Liver (tissue), 3 donors: Measurements from ENCODE around the gene SORCS2.

ENCODE experiments used
- EGR1 ChIP-seq, 2 donors: IDR thresholded peaks; 2 replicates each; pipeline ENCODE4 v1.6.1; 2016 to 2018; ENCODE audit warnings: antibody characterized with exemption in 2 of 2, low read depth in 2 of 2
- YY1 ChIP-seq: IDR thresholded peaks from 2 replicates; pipeline ENCODE4 v1.6.1; 2016; ENCODE audit warnings: antibody characterized with exemption, mild to moderate bottlenecking
- TF ChIP-seq, protein P1 (sequence below): fragments of 150-350 bp; IDR thresholded peaks from 2 replicates; pipeline ENCODE4 v1.5.1; 2017; ENCODE audit warnings: improper control_type of control experiment, low read depth, low read length; ENCODE audit not compliant: missing input control
- TF ChIP-seq, protein P2 (sequence below): IDR thresholded peaks from 2 replicates; pipeline ENCODE4 v1.6.1; 2016; ENCODE audit warnings: antibody characterized with exemption
- TF ChIP-seq, protein P3 (sequence below): IDR thresholded peaks from 2 replicates; pipeline ENCODE4 v1.6.1; 2016; ENCODE audit warnings: antibody characterized with exemption
- TF ChIP-seq, protein P4 (sequence below): IDR thresholded peaks from 2 replicates; pipeline ENCODE4 v1.6.1; 2016; ENCODE audit warnings: antibody characterized with exemption
- TF ChIP-seq, protein P5 (sequence below): IDR thresholded peaks from 2 replicates; pipeline ENCODE4 v1.6.1; 2016; ENCODE audit warnings: antibody characterized with exemption, mild to moderate bottlenecking
- donor health status: healthy.
- donor health status: healthy.

DNA sequence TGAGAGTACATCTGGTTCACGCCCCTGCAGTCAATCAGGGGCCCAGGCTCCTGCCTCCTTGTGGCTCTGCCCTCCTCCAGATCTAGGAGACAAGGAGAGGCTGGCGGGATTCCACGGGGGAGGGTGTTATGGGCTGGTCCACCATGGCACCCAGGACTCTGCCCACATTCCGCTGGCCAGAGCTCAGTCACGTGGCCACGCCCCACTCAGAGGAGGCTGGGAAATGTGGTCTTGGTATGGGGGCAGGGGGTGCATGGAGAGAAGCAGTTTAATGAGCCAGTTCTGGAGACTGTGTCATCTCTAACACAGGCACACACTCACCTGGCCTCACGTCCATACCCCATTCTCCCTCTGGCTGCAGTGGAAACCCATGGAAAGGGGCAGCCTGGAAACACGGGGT is 273.9 kb downstream of the SORCS2 start:
- TF ChIP-seq, protein P1, sequence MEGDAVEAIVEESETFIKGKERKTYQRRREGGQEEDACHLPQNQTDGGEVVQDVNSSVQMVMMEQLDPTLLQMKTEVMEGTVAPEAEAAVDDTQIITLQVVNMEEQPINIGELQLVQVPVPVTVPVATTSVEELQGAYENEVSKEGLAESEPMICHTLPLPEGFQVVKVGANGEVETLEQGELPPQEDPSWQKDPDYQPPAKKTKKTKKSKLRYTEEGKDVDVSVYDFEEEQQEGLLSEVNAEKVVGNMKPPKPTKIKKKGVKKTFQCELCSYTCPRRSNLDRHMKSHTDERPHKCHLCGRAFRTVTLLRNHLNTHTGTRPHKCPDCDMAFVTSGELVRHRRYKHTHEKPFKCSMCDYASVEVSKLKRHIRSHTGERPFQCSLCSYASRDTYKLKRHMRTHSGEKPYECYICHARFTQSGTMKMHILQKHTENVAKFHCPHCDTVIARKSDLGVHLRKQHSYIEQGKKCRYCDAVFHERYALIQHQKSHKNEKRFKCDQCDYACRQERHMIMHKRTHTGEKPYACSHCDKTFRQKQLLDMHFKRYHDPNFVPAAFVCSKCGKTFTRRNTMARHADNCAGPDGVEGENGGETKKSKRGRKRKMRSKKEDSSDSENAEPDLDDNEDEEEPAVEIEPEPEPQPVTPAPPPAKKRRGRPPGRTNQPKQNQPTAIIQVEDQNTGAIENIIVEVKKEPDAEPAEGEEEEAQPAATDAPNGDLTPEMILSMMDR, result no peak
- no peak for TF ChIP-seq YY1
- TF ChIP-seq, protein P2, sequence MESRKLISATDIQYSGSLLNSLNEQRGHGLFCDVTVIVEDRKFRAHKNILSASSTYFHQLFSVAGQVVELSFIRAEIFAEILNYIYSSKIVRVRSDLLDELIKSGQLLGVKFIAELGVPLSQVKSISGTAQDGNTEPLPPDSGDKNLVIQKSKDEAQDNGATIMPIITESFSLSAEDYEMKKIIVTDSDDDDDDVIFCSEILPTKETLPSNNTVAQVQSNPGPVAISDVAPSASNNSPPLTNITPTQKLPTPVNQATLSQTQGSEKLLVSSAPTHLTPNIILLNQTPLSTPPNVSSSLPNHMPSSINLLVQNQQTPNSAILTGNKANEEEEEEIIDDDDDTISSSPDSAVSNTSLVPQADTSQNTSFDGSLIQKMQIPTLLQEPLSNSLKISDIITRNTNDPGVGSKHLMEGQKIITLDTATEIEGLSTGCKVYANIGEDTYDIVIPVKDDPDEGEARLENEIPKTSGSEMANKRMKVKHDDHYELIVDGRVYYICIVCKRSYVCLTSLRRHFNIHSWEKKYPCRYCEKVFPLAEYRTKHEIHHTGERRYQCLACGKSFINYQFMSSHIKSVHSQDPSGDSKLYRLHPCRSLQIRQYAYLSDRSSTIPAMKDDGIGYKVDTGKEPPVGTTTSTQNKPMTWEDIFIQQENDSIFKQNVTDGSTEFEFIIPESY, result no peak
- TF ChIP-seq, protein P3, sequence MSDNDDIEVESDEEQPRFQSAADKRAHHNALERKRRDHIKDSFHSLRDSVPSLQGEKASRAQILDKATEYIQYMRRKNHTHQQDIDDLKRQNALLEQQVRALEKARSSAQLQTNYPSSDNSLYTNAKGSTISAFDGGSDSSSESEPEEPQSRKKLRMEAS, result no peak
- TF ChIP-seq, protein P4, sequence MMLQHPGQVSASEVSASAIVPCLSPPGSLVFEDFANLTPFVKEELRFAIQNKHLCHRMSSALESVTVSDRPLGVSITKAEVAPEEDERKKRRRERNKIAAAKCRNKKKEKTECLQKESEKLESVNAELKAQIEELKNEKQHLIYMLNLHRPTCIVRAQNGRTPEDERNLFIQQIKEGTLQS, result no peak
- TF ChIP-seq EGR1 (IDR thresholded peaks at IDR 0.05; ENCODE audit: low read depth in 2 of 2), result no peak
- TF ChIP-seq, protein P5, sequence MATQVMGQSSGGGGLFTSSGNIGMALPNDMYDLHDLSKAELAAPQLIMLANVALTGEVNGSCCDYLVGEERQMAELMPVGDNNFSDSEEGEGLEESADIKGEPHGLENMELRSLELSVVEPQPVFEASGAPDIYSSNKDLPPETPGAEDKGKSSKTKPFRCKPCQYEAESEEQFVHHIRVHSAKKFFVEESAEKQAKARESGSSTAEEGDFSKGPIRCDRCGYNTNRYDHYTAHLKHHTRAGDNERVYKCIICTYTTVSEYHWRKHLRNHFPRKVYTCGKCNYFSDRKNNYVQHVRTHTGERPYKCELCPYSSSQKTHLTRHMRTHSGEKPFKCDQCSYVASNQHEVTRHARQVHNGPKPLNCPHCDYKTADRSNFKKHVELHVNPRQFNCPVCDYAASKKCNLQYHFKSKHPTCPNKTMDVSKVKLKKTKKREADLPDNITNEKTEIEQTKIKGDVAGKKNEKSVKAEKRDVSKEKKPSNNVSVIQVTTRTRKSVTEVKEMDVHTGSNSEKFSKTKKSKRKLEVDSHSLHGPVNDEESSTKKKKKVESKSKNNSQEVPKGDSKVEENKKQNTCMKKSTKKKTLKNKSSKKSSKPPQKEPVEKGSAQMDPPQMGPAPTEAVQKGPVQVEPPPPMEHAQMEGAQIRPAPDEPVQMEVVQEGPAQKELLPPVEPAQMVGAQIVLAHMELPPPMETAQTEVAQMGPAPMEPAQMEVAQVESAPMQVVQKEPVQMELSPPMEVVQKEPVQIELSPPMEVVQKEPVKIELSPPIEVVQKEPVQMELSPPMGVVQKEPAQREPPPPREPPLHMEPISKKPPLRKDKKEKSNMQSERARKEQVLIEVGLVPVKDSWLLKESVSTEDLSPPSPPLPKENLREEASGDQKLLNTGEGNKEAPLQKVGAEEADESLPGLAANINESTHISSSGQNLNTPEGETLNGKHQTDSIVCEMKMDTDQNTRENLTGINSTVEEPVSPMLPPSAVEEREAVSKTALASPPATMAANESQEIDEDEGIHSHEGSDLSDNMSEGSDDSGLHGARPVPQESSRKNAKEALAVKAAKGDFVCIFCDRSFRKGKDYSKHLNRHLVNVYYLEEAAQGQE, result no peak
